Thyroid gland (tissue), 4 donors: Measurements from ENCODE around the gene THAP8. TPM values are rescaled to one million over a fixed set of nuclear protein-coding genes. Genes with fewer than 3 reads are reported as not detected.

Source experiments
- DNase-seq, 2 donors: peaks; one replicate each; pipeline ENCODE4 v3.0.0-alpha.2; 2019
- H3K27ac ChIP-seq, 3 donors: fragments of 200-600 bp; sonication (generic); 1 replicate in 2 of 3; 2 replicates in 1 of 3; pipeline ENCODE4 v1.5.1; 2016 to 2019; ENCODE audit warnings: mild to moderate bottlenecking in 1 of 3, moderate library complexity in 1 of 3
- H3K27me3 ChIP-seq: fragments of 200-600 bp; sonication (generic); one replicate; pipeline ENCODE4 v1.5.1; 2019
- H3K36me3 ChIP-seq, 2 donors: fragments of 200-600 bp; sonication (generic); one replicate each; pipeline ENCODE4 v1.5.1; 2016 to 2019
- H3K4me1 ChIP-seq, 2 donors: fragments of 200-600 bp; sonication (generic); one replicate each; pipeline ENCODE4 v1.5.1; 2017 to 2019
- H3K4me3 ChIP-seq, 3 donors: fragments of 200-600 bp; sonication (generic); replicated peaks in 1 of 3; 1 replicate in 2 of 3; 2 replicates in 1 of 3; pipeline ENCODE4 v1.5.1; 2016; ENCODE audit warnings: mild to moderate bottlenecking in 1 of 3
- H3K9me3 ChIP-seq: fragments of 200-600 bp; sonication (generic); one replicate; pipeline ENCODE4 v1.5.1; 2017
- POLR2A ChIP-seq, 2 donors: fragments of 450-650 bp; IDR thresholded peaks; one replicate each; pipeline ENCODE4 v1.6.1; 2017; ENCODE audit warnings: antibody characterized with exemption in 2 of 2, mild to moderate bottlenecking in 2 of 2, moderate library complexity in 1 of 2
- WGBS, 2 donors: methylation state at CpG; one replicate each; pipeline ENCODE4 v1.1.5; 2017; 5-methylcytosine and 5-hydroxymethylcytosine counted together
- intact Hi-C: fragments of 100-400 bp; cut with DNase I; formaldehyde crosslinking; loops from one replicate; pipeline ENCODE4 v1.15.1; 2023
- total RNA-seq, 4 donors: library from RNA; depleted of rRNA; stranded (reverse); fragments of >200 nt; gene quantifications; one replicate each; pipeline ENCODE4 v1.2.3, GENCODE V29; 2016
- TF ChIP-seq, protein P1 (sequence below), 6 experiments: fragments of 200-600 bp in 3 of 6; fragments of 450-650 bp in 3 of 6; sonication (generic) in 3 of 6; IDR thresholded peaks; one replicate each; pipeline ENCODE4 v1.5.1; 2016 to 2019; ENCODE audit warnings: antibody characterized with exemption in 6 of 6, mild to moderate bottlenecking in 2 of 6, inconsistent platforms in 1 of 6, moderate library complexity in 1 of 6

Gene THAP8
- total RNA-seq, 4 donors from 2014 or later, result 5.0 to 14.2 (median 10.1) TPM

DNA sequence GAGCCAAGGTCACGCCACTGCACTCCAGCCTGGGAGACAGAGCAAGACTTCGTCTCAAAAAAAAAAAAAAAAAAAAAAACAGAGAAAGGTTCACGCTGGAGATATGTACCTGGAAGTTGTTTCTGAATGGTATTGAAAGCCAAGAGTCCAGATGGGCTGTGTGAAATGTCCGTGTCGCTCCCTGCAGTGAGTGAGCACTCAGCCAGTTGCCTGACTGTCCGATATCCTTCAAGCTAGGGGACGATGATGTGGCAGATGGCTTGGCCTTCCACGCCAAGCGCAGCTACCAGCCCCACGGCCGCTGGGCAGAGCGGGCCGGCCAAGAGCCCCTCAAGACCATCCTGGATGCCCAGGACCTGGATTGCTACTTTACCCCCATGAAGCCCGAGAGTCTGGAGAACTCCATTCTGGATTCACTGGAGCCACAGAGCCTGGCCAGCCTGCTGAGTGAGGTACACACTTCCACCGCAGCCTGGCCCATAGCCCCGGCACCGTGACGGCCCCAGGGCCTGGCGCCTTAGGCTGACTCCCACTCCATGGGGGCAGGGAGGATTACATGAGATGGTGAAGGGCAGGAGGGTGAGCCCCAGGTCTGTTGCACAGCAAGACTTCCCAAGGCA lies 45.2 kb upstream of the THAP8 start:
- H3K36me3 ChIP-seq, result no peaks in the 10 kb centered on the region
- H3K4me3 ChIP-seq, result no peak overlapping the region
- 85 to 88% methylated on average over 18 to 19 of the region's 19 CpGs for WGBS, 2 donors
- no peak for TF ChIP-seq POLR2A (IDR thresholded peaks at IDR 0.05)
- TF ChIP-seq, protein P1, sequence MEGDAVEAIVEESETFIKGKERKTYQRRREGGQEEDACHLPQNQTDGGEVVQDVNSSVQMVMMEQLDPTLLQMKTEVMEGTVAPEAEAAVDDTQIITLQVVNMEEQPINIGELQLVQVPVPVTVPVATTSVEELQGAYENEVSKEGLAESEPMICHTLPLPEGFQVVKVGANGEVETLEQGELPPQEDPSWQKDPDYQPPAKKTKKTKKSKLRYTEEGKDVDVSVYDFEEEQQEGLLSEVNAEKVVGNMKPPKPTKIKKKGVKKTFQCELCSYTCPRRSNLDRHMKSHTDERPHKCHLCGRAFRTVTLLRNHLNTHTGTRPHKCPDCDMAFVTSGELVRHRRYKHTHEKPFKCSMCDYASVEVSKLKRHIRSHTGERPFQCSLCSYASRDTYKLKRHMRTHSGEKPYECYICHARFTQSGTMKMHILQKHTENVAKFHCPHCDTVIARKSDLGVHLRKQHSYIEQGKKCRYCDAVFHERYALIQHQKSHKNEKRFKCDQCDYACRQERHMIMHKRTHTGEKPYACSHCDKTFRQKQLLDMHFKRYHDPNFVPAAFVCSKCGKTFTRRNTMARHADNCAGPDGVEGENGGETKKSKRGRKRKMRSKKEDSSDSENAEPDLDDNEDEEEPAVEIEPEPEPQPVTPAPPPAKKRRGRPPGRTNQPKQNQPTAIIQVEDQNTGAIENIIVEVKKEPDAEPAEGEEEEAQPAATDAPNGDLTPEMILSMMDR (IDR thresholded peaks at IDR 0.05), result no peak
- no peaks in the 10 kb centered on the region for H3K4me1 ChIP-seq
- intact Hi-C loops, result no loop called here
- no peaks in the 10 kb centered on the region for H3K27me3 ChIP-seq
- no peak overlapping the region for H3K27ac ChIP-seq
- H3K9me3 ChIP-seq, result no peaks in the 10 kb centered on the region
- no peak for DNase-seq

DNA sequence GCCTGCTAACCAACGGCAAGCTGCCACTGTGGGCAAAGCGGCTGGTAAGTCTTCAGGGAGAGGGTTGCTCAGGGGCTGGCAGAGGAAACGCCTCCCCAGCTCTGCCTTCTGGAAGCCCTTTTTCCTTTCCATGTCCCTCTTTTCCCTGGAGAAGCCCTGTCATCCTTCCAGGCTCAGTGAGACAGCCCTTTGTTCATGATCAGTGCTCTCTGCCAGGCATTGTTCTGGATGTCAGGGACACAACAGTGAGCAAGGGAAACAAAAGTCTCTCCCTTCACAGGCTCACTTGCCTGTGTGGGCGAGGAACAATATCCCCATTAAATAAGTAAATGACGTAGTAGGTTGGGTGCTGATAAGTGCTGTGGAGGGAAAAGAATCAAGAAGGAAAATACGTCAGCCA lies 43.0 kb upstream of the THAP8 start:
- H3K27me3 ChIP-seq, result no peaks in the 10 kb centered on the region
- DNase-seq, result no peak
- no peak overlapping the region for H3K27ac ChIP-seq
- no peak overlapping the region for H3K4me3 ChIP-seq
- H3K4me1 ChIP-seq, result no peaks in the 10 kb centered on the region
- no peak for TF ChIP-seq POLR2A (IDR thresholded peaks at IDR 0.05)
- TF ChIP-seq, protein P1 (IDR thresholded peaks at IDR 0.05), result no peak
- H3K36me3 ChIP-seq, result no peaks in the 10 kb centered on the region
- 81 to 90% methylated on average over 6 of the region's 6 CpGs for WGBS, 2 donors
- intact Hi-C loops, result no loop called here
- no peaks in the 10 kb centered on the region for H3K9me3 ChIP-seq

DNA sequence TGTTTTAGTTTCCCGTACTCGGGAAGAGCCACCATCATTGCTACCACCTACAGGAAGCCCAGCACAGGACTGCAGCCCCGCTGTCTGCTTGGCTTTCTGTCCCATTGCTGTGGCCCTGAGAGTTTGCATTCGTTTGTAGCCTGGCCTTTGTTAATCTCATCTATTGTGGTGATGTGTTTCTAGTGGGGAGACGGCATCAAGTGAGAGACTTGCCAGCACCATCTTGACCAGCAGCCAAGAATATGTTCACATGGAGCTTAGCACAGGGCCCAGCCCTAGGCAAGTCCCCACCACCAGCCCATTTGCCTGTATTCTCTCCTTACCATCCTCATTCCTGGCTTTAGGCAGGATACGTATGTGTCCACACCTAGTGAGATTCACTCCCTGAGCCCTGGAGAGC lies 39.6 kb upstream of the THAP8 start:
- no peak for DNase-seq
- H3K27me3 ChIP-seq, result no peaks in the 10 kb centered on the region
- no peak overlapping the region for H3K4me3 ChIP-seq
- WGBS, 2 donors, result 77 to 78% methylated on average over 6 of the region's 6 CpGs
- H3K36me3 ChIP-seq, result no peaks in the 10 kb centered on the region
- TF ChIP-seq POLR2A (IDR thresholded peaks at IDR 0.05), result no peak
- TF ChIP-seq, protein P1 (IDR thresholded peaks at IDR 0.05), result no peak
- H3K4me1 ChIP-seq, result no peaks in the 10 kb centered on the region
- no peak overlapping the region for H3K27ac ChIP-seq
- H3K9me3 ChIP-seq, result no peaks in the 10 kb centered on the region
- intact Hi-C loops, result no loop called here

DNA sequence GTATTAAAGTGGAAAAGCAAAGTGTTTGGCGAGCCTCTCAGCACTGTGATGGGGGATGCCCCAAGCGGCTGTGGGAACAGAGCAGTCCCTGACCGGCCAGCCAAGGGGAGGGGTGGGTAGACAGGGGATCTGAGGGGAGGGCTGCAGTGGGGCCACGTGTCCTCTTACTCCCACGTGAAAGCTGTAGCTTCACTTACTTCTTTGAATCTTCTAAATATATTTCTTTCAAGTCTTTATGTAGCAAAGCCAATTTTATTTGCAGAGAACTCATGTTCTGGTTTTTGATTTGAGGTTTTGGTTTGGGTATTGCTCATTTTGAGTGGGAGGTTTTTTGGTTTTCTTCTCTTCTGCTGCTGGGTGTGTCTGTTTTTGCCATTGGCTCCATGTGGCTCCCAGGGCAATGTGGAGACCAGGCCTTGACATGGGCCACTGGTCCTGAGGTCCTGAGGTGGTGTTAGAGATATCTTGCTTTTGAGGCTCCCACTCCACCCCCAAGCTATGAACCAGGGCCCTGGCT lies 39.1 kb upstream of the THAP8 start:
- Histone ChIP-seq H3K36me3 (no peaks in the 10 kb centered on the region), H3K4me3 (no peak overlapping the region), H3K9me3 (no peaks in the 10 kb centered on the region), H3K4me1 (no peaks in the 10 kb centered on the region), H3K27me3 (no peaks in the 10 kb centered on the region), H3K27ac (no peak overlapping the region)
- intact Hi-C loops, result no loop called here
- DNase-seq, result no peak
- 89 to 90% methylated on average over 5 of the region's 5 CpGs for WGBS, 2 donors
- no peak for TF ChIP-seq POLR2A (IDR thresholded peaks at IDR 0.05)
- TF ChIP-seq, protein P1 (IDR thresholded peaks at IDR 0.05), result no peak

DNA sequence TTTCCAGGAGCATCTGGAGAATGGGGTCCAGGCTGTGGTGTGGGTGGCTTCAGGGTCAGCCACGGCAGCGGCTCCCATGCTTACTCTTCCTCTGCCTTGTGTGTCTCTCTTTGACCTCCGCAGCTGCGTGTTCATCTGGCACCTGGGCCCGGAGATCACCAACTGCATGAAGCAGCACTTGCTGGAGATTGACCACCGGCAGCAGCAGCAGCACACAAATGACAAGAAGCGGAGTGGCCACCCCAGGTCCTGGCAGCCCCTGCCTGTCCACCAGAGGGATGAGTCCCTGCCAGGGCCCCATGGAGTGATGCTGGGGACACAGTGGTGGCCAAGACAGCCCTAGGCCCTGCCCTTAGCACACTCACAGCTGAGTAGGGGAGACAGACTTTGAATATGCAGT lies 38.5 kb upstream of the THAP8 start:
- no peaks in the 10 kb centered on the region for H3K4me1 ChIP-seq
- H3K27me3 ChIP-seq, result no peaks in the 10 kb centered on the region
- WGBS, 2 donors, result 97 to 98% methylated on average over 5 to 6 of the region's 7 CpGs
- no peak overlapping the region for H3K4me3 ChIP-seq
- TF ChIP-seq, protein P1 (IDR thresholded peaks at IDR 0.05), result no peak
- no peak for TF ChIP-seq POLR2A (IDR thresholded peaks at IDR 0.05)
- no peaks in the 10 kb centered on the region for H3K36me3 ChIP-seq
- no peak for DNase-seq
- intact Hi-C loops, result no loop called here
- H3K9me3 ChIP-seq, result no peaks in the 10 kb centered on the region
- no peak overlapping the region for H3K27ac ChIP-seq
